ENCODE results near the gene PTPN14. TPM values are rescaled to one million over a fixed set of nuclear protein-coding genes. Genes with fewer than 3 reads are reported as not detected.

The PTPN14 gene
- polyA plus RNA-seq, 1 donor from 2014 or later, result 0.07 TPM

GRCh38 chr1:214380986-214381695, 170.3 kb downstream of the PTPN14 start:
- no peaks in the 10 kb centered on the region for H3K79me2 ChIP-seq (replicated peaks; ENCODE audit: insufficient read depth, low read length)
- no peak overlapping the region for H3K4me3 ChIP-seq (ENCODE audit: low read length)
- H3K27me3 ChIP-seq (ENCODE audit: insufficient read depth, low read depth, low read length), result no peaks in the 10 kb centered on the region
- TF ChIP-seq SMC3 (conservative IDR thresholded peaks at IDR 0.05; ENCODE audit: poor library complexity) (no peak), TAF1 (IDR thresholded peaks at IDR 0.05; ENCODE audit: low read depth) (no peak), EP300 (conservative IDR thresholded peaks at IDR 0.05; ENCODE audit: poor library complexity, severe bottlenecking) (no peak), POLR2AphosphoS5 (IDR thresholded peaks at IDR 0.05) (no peak), CTCF (IDR thresholded peaks at IDR 0.05; ENCODE audit: poor library complexity, severe bottlenecking) (no peak), EZH2 (IDR thresholded peaks at IDR 0.05; ENCODE audit: borderline replicate concordance, insufficient read depth, low read length, poor library complexity, severe bottlenecking) (no peak), MXI1 (conservative IDR thresholded peaks at IDR 0.05; ENCODE audit: poor library complexity, severe bottlenecking) (no peak), RAD21 (conservative IDR thresholded peaks at IDR 0.05) (no peak), REST (IDR thresholded peaks at IDR 0.05; ENCODE audit: borderline replicate concordance) (no peak)
- H4K20me1 ChIP-seq (ENCODE audit: insufficient read depth), result no peaks in the 10 kb centered on the region
- H3K9ac ChIP-seq (ENCODE audit: low read length), result no peak overlapping the region
- no peaks in the 10 kb centered on the region for H3K9me2 ChIP-seq (ENCODE audit: insufficient read depth, low read length)
- no peaks in the 10 kb centered on the region for H3F3A ChIP-seq (ENCODE audit: insufficient read depth, low read length, poor library complexity, severe bottlenecking)
- H3K27ac ChIP-seq (ENCODE audit: low read length), result no peak overlapping the region
- no peak overlapping the region for H2AFZ ChIP-seq (ENCODE audit: low read depth, low read length)
- no peaks in the 10 kb centered on the region for H3K9me3 ChIP-seq (ENCODE audit: low read length)
- no peak overlapping the region for H3K4me2 ChIP-seq (ENCODE audit: low read length)
- no peaks in the 10 kb centered on the region for H3K36me3 ChIP-seq (ENCODE audit: insufficient read depth, low read length)

- Histone ChIP-seq H2AFZ (ENCODE audit: low read depth, low read length) (no peak overlapping the region), H3K9me3 (ENCODE audit: low read length) (no peaks in the 10 kb centered on the region), H4K20me1 (ENCODE audit: insufficient read depth) (no peaks in the 10 kb centered on the region), H3F3A (ENCODE audit: insufficient read depth, low read length, poor library complexity, severe bottlenecking) (no peaks in the 10 kb centered on the region), H3K4me2 (ENCODE audit: low read length) (no peak overlapping the region), H3K27ac (ENCODE audit: low read length) (no peak overlapping the region), H3K9ac (ENCODE audit: low read length) (no peak overlapping the region), H3K4me3 (ENCODE audit: low read length) (no peak overlapping the region), H3K9me2 (ENCODE audit: insufficient read depth, low read length) (no peaks in the 10 kb centered on the region), H3K36me3 (ENCODE audit: insufficient read depth, low read length) (no peaks in the 10 kb centered on the region), H3K27me3 (ENCODE audit: insufficient read depth, low read depth, low read length) (no peaks in the 10 kb centered on the region), H3K79me2 (replicated peaks; ENCODE audit: insufficient read depth, low read length) (no peaks in the 10 kb centered on the region)
- no peak for TF ChIP-seq TAF1 (IDR thresholded peaks at IDR 0.05; ENCODE audit: low read depth)
- no peak for TF ChIP-seq RAD21 (conservative IDR thresholded peaks at IDR 0.05)
- no peak for TF ChIP-seq CTCF (IDR thresholded peaks at IDR 0.05; ENCODE audit: poor library complexity, severe bottlenecking)
- TF ChIP-seq EP300 (conservative IDR thresholded peaks at IDR 0.05; ENCODE audit: poor library complexity, severe bottlenecking), result no peak
Observed at GRCh38 chr1:214380396-214380795, 171.0 kb downstream of the PTPN14 start.

All from neural cell (in vitro differentiated cells).